ENCODE measurements around the gene UCK2. TPM values are rescaled to one million over a fixed set of nuclear protein-coding genes. Genes with fewer than 3 reads are reported as not detected.

Gene UCK2
- total RNA-seq, result 92.7 and 105 TPM in 2 replicates

DNA sequence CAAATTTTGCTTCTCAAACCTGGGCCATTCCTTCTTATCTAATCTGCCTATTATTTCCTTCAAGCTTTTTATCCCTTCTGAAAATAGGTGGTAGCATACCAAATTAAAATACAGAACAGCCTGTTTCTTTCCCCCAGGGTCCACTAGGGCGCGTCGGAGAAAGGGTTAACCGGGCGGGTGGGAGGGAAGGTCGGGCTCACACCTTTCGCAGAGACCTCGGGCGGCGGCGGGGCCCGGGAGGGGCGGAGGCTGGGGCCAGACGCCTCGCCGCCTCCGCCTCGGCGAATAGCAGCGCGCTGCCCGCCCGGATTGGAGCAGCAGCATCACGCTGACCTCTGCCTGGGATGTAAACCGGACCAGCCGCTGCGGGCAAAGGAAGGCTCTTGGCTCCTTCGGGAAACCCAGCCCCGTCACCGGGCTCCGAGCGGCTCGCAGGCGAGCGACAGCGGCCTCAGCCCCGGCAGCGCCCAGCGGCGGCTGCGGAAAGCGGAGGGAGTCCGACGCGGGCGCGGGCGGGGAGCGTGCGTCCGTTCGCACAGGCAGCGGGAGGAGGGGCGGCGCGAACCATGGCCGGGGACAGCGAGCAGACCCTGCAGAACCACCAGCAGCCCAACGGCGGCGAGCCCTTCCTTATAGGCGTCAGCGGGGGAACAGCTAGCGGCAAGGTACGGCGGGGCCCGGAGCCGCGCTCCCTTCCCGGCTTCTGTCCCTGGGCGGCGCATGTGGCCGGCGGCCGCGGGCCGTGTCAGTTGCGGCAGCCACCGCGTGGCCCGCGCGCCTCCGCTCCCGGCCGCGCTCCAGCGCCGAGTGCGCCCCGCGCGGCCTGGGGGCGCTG lies at the start of gene UCK2:
TSS of gene UCK2 (plus strand) at position 347 of the 835 bp plus-strand sequence. CDS start at position 567, 220 bp downstream.

Other genes starting within 250 kb of the UCK2 start
- gene MGST3, start 196.4 kb upstream of the UCK2 start, total RNA-seq, result 34.9 and 49.7 TPM in 2 replicates
- 48.2 and 134 TPM in 2 replicates for gene ALDH9A1, start 129.1 kb upstream of the UCK2 start, total RNA-seq
- 60.7 and 75.5 TPM in 2 replicates for gene TMCO1, start 58.7 kb upstream of the UCK2 start, total RNA-seq

All from nasal cavity respiratory epithelium epithelial cell of viscerocranial mucosa (primary cell).